Lower lobe of right lung (tissue), 2 donors: Measurements from ENCODE around the gene SFTA2. TPM values are rescaled to one million over a fixed set of nuclear protein-coding genes. Genes with fewer than 3 reads are reported as not detected.
A peak's percentile ranks its signal among the peaks of the same experiment; 100 is the strongest.

ENCODE experiments used
- ATAC-seq, 2 donors: fragments of 200-7000 bp; cut with Tn5 transposase; one replicate each; pipeline ENCODE4 v1.9.1; 2020 to 2022; ENCODE audit warnings: mild to moderate bottlenecking in 2 of 2, moderate library complexity in 2 of 2
- DNase-seq: peaks from one replicate; pipeline ENCODE4 v3.0.0-alpha.2; 2020
- H3K27ac ChIP-seq: fragments of 200-600 bp; one replicate; pipeline ENCODE4 v1.8.0; 2022
- H3K27me3 ChIP-seq: fragments of 200-600 bp; one replicate; pipeline ENCODE4 v1.8.0; 2022; ENCODE audit warnings: low read depth
- H3K36me3 ChIP-seq: fragments of 200-600 bp; one replicate; pipeline ENCODE4 v1.8.0; 2022; ENCODE audit warnings: mild to moderate bottlenecking
- H3K4me1 ChIP-seq: fragments of 200-600 bp; one replicate; pipeline ENCODE4 v1.8.0; 2022
- H3K4me3 ChIP-seq: fragments of 200-600 bp; one replicate; pipeline ENCODE4 v1.8.0; 2022; ENCODE audit warnings: mild to moderate bottlenecking
- H3K9me3 ChIP-seq: fragments of 200-600 bp; one replicate; pipeline ENCODE4 v1.8.0; 2022
- intact Hi-C: fragments of 100-400 bp; cut with DNase I; formaldehyde crosslinking; loops from one replicate; pipeline ENCODE4 v1.11.0; 2022
- total RNA-seq: library from RNA; stranded (reverse); fragmentation: NEBNext Ultra II Directional; extraction: Animal tissue kit (Norgen Biotek cat#: 25700); gene quantifications from one replicate; pipeline ENCODE4 v1.2.1, GENCODE V29; 2021
- TF ChIP-seq, protein P1 (sequence below): fragments of 200-600 bp; IDR thresholded peaks from one replicate; pipeline ENCODE4 v1.8.0; 2022; ENCODE audit warnings: antibody characterized with exemption, mild to moderate bottlenecking
- donor health status: DM: no; HTN: yes; CAD: no; lungs with severe emphysema.

Gene SFTA2
- total RNA-seq, 1 donor from 2014 or later, result 351 TPM

DNA sequence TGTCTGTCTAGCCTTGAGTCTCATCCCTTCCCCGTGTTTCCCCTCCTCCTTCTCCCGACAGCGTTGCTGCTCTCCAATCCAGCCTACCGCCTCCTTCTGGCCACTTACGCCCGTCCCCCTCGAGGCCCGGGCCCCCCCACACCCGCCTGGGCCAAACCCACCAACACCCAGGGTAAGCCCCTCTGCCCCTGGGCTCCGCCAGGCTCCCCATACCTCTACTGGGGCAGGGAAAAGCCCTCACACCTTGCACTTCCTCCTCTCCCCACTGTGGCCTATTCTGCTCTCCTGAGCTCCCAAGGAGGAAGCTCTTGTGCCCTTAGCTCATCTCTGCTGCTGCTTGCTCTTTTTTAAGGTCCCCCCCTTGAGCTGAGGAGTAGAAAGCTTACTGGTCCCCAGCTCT, 36.6 kb downstream of the SFTA2 start:
- Histone ChIP-seq H3K27ac (no peak overlapping the region), H3K36me3 (peaks cover 74% of the 10 kb centered on the region), H3K4me3 (no peak overlapping the region), H3K27me3 (no peaks in the 10 kb centered on the region), H3K9me3 (no peaks in the 10 kb centered on the region), H3K4me1 (no peaks in the 10 kb centered on the region)
- DNase-seq (no peak), ATAC-seq (no peak)
- intact Hi-C loops, result no loop called here
- TF ChIP-seq, protein P1, sequence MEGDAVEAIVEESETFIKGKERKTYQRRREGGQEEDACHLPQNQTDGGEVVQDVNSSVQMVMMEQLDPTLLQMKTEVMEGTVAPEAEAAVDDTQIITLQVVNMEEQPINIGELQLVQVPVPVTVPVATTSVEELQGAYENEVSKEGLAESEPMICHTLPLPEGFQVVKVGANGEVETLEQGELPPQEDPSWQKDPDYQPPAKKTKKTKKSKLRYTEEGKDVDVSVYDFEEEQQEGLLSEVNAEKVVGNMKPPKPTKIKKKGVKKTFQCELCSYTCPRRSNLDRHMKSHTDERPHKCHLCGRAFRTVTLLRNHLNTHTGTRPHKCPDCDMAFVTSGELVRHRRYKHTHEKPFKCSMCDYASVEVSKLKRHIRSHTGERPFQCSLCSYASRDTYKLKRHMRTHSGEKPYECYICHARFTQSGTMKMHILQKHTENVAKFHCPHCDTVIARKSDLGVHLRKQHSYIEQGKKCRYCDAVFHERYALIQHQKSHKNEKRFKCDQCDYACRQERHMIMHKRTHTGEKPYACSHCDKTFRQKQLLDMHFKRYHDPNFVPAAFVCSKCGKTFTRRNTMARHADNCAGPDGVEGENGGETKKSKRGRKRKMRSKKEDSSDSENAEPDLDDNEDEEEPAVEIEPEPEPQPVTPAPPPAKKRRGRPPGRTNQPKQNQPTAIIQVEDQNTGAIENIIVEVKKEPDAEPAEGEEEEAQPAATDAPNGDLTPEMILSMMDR, result no peak

DNA sequence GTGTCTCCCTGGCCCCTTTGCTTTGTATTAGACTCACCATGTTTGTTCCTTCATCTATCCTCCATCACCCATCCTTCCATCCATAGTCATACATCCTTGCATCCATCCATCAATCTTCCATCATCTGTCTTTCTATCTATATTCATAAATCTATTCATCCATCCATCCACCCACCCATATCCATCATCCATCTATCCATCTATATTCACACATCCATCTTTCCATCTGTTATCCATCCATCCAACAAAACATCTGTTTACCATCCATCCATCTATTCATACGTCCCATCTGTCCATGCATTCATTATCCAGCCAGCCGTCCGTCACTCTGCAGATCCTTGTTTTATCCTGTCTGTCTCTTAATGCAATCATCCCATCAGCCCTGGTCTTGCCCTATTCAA, 37.0 kb downstream of the SFTA2 start:
- Histone ChIP-seq H3K9me3 (no peaks in the 10 kb centered on the region), H3K4me1 (no peaks in the 10 kb centered on the region), H3K27me3 (no peaks in the 10 kb centered on the region), H3K4me3 (no peak overlapping the region), H3K27ac (no peak overlapping the region), H3K36me3 (peaks cover 78% of the 10 kb centered on the region)
- ATAC-seq (no peak), DNase-seq (no peak)
- intact Hi-C loops, result no loop called here
- TF ChIP-seq, protein P1, result no peak

DNA sequence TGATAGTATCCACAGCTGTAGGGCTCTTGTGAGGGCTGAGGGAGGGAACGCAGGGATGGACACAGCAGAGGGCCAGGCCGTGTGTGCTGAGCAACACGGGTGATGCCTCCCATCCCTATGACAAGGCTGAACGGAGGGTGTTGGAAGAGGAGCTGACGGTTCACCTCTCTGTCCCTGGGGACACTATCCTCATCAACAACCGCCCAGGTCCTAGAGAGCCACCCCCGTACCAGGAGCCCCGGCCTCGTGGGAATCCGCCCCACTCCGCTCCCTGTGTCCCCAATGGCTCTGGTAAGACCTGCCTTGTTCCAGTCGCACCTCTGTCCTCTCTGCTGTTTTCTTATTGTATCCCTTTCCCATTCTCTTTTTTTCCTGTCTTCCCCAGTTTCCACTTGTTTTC, 37.6 kb downstream of the SFTA2 start:
- Histone ChIP-seq H3K36me3 (peaks cover 82% of the 10 kb centered on the region), H3K9me3 (no peaks in the 10 kb centered on the region), H3K27me3 (no peaks in the 10 kb centered on the region), H3K4me1 (no peaks in the 10 kb centered on the region), H3K4me3 (no peak overlapping the region), H3K27ac (no peak overlapping the region)
- DNase-seq, result peak; percentile 30
- intact Hi-C loops, result no loop called here
- TF ChIP-seq, protein P1, result no peak
- ATAC-seq, result no peak

DNA sequence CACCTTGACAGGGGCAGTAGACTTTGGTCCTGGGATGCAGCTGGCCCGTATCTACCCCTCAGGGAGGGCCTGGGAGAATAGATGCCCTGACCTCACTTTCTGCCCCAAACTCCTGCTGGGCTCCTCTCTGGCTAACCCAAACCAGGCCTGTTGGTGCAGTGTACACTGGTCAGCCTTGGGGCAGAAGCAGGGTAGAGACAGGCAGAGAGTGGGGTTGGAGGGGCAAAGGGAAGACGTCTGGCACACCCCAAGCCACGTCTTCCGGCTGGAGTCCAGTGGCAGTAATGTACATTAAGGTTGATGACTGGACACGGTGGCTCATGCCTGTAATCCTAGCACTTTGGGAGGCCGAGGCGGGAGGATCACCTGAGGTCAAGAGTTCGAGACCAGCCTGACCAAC, 38.3 kb downstream of the SFTA2 start:
- H3K9me3 ChIP-seq, result no peaks in the 10 kb centered on the region
- no peak overlapping the region for H3K4me3 ChIP-seq
- TF ChIP-seq, protein P1, result no peak
- peaks cover 80% of the 10 kb centered on the region for H3K36me3 ChIP-seq
- ATAC-seq (no peak), DNase-seq (no peak)
- H3K27me3 ChIP-seq, result no peaks in the 10 kb centered on the region
- no peaks in the 10 kb centered on the region for H3K4me1 ChIP-seq
- H3K27ac ChIP-seq, result no peak overlapping the region
- intact Hi-C loops, result no loop called here

DNA sequence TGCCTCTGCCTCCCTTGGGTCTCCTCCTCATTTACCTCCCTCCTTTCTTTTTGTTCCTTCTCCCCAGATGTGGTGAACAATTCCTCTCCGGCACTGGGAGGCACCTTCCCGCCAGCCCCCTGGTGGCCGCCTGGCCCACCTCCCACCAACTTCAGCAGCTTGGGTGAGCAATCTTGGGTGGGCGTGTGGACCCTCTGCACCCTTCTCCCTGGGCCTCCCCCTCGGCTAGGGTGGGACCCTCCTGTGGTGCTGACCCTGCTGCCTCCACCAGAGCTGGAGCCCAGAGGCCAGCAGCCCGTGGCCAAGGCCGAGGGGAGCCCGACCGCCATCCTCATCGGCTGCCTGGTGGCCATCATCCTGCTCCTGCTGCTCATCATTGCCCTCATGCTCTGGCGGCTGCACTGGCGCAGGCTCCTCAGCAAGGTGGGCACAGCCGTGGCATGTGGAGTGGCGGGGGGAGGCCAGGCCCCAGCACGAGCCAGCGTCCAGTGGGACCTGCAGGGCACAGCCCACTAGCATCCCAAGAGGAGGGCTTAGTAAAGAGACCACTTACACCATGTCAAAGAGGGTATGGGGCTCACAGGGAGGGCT, 38.9 kb downstream of the SFTA2 start:
- ATAC-seq, result no peak
- Histone ChIP-seq H3K4me3 (no peak overlapping the region), H3K9me3 (no peaks in the 10 kb centered on the region), H3K4me1 (no peaks in the 10 kb centered on the region), H3K36me3 (peaks cover 76% of the 10 kb centered on the region), H3K27me3 (no peaks in the 10 kb centered on the region), H3K27ac (no peak overlapping the region)
- intact Hi-C loops, result no loop called here
- no peak for DNase-seq
- TF ChIP-seq, protein P1, result no peak
